GM21423 (cell line): ENCODE measurements around the gene ECE2.

Experiments
- ATAC-seq: cut with Tn5 transposase; IDR thresholded peaks from one replicate; pipeline ENCODE4 v1.9.1; 2021; ENCODE audit warnings: mild to moderate bottlenecking, moderate library complexity; ENCODE audit not compliant: unreplicated experiment

The ECE2 gene

GRCh38 chr3:184311633-184312032 is 35.8 kb downstream of the ECE2 start:
- no peak for ATAC-seq

GRCh38 chr3:184314363-184314699 is 38.5 kb downstream of the ECE2 start, which contains the start of gene EIF4G1:
Gene EIF4G1 (plus strand): TSS chr3:184314606. CDS start chr3:184315797, 1,191 bp downstream.
- ATAC-seq: peak; percentile 84

GRCh38 chr3:184314700-184315542 is 39.1 kb downstream of the ECE2 start:
- ATAC-seq: peak; percentile 38

GRCh38 chr3:184315543-184315867 is 39.7 kb downstream of the ECE2 start:
- ATAC-seq: no peak

DNA sequence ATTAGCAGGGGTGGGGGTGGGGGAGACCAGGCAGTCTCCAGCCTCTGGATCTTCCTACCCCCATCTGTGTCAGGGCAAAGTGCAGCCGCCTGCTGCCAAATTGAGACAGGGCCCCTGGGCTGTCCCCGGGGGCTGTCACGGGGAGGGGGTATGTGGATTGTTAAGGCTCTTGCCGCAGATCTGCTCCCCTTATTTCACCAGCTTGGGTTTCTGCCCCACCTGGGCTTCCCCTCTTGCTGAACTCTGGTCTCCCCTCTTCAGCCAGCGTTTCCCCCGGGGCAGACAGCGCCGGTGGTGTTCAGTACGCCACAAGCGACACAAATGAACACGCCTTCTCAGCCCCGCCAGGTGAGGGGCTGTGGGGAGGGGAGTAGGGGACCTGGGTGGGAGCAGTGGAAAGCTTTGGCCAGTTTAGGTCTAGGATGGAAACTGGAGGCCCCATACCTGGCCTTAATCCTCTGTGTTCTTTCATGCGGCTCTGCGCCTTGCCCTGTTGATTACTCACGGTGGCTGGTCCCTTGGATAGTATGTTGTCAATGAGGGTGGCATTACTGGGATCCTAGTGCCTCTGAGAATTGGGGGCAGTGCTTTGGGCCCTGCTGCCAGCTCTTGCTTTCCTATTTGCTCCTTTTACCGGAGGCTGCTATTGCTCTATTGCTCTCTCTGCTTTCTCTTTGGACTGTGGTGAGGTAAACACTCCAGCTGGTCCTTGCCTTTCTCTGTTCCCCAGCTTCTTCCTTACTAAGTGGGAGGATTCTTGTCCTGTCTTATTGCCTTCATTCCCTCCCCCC is 40.2 kb downstream of the ECE2 start:
- no peak for ATAC-seq

DNA sequence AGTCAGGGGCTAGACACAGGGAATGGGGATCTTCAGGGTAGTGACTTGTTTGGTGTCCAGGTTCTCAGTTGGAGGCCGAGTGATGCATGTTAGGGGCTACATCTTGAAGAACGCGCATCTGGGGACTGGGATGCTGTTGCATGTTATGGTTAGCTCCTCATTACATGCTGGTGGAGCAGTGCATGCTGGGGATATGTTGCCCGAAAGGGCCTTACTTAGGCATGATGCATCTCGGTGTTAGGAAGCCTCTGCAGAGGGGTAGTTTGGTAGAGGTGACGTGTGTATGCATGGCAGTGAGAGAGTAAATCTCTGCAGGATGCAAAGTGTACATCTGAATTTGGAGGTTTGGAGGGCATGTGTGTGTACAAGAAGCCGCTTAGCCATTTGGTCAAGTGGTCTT is 41.0 kb downstream of the ECE2 start:
- no peak for ATAC-seq

DNA sequence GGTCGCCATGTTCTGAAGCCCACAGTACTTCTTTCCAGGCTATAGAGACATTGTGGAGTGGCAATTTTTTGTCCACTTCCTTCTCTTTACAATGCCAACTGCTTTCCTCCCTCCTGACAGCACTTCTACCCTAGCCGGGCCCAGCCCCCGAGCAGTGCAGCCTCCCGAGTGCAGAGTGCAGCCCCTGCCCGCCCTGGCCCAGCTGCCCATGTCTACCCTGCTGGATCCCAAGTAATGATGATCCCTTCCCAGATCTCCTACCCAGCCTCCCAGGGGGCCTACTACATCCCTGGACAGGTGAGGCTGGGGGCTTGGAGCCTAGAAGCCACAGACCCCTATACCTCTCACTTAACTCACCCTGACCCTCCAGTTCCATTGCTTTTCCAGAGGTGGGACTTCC is 41.4 kb downstream of the ECE2 start:
- no peak for ATAC-seq

DNA sequence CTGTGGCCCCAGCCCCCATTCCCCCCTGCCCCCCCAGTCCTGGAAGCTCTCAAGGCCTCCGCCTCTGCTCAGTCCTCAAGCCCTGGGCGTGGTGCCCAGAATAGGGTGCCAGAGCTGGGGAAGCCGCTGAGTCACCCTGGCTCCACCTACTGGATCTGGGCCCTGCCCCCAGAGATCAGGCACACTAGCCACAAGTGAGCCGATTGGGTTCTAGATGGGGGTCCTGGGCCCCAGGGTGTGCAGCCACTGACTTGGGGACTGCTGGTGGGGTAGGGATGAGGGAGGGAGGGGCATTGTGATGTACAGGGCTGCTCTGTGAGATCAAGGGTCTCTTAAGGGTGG is 44.3 kb downstream of the ECE2 start:
- ATAC-seq: no peak

GRCh38 chr3:184321666-184322065 is 45.8 kb downstream of the ECE2 start:
- no peak for ATAC-seq

- no peak for ATAC-seq
These were observed 47.1 kb downstream of the ECE2 start for GRCh38 chr3:184322731-184323487.

DNA sequence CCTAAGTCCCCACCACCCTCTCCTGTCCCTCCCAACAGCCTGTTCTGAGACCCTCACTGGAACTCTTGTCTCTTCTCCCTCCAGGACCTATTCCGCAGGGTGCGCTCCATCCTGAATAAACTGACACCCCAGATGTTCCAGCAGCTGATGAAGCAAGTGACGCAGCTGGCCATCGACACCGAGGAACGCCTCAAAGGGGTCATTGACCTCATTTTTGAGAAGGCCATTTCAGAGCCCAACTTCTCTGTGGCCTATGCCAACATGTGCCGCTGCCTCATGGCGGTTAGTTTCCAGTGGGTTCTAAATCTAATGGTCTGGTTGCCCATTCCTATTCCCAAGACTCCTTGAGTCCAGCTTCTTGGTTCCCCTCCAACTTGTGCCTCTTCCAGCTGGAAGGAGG is 47.9 kb downstream of the ECE2 start:
- ATAC-seq: no peak

DNA sequence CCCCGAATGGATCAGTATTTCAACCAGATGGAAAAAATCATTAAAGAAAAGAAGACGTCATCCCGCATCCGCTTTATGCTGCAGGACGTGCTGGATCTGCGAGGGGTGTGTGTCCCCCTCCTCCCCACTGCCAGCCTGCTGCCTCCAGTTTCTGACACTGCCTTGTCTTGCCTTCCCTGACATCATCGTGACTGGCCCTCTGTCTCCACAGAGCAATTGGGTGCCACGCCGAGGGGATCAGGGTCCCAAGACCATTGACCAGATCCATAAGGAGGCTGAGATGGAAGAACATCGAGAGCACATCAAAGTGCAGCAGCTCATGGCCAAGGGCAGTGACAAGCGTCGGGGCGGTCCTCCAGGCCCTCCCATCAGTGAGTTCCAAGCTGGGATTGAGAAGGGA is 49.4 kb downstream of the ECE2 start:
- ATAC-seq: no peak

DNA sequence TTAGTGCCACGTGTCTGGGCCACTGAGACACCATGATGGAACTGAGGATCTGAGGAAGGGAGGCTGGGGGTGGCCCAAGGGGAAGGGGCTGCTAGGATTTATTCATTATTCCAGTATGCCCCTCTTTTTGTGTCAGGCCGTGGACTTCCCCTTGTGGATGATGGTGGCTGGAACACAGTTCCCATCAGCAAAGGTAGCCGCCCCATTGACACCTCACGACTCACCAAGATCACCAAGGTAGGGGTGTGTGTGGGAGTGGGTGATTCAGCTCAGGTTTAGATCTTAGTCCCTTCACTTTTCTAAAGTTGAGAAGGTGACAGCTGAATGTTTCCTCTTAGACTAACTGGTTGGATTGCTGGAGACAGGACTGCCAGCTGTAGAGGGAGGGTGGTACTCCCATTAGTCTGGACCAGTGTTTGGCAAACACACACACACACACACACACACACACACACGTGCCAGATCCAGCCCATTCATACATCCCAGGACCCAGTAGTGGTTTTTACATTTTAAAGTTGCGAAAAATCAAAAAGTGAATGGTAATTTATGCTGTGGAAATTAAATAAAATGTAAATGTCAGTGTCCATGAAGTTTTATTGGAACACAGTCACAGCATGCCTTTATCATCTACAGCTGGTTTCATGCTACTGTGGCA is 50.0 kb downstream of the ECE2 start:
- ATAC-seq: no peak

DNA sequence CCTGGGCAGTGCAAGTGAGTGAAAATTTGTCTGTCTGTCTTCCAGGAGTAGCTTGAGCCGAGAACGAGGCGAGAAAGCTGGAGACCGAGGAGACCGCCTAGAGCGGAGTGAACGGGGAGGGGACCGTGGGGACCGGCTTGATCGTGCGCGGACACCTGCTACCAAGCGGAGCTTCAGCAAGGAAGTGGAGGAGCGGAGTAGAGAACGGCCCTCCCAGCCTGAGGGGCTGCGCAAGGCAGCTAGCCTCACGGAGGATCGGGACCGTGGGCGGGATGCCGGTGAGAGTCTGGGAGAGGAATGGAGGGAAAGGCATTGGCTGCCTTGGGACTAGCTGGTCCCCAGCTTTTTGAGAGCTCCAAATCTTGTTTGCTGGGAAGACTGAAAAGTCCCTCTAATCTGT is 51.3 kb downstream of the ECE2 start:
- ATAC-seq: no peak

GRCh38 chr3:184328516-184328915 is 52.7 kb downstream of the ECE2 start:
- ATAC-seq: no peak

DNA sequence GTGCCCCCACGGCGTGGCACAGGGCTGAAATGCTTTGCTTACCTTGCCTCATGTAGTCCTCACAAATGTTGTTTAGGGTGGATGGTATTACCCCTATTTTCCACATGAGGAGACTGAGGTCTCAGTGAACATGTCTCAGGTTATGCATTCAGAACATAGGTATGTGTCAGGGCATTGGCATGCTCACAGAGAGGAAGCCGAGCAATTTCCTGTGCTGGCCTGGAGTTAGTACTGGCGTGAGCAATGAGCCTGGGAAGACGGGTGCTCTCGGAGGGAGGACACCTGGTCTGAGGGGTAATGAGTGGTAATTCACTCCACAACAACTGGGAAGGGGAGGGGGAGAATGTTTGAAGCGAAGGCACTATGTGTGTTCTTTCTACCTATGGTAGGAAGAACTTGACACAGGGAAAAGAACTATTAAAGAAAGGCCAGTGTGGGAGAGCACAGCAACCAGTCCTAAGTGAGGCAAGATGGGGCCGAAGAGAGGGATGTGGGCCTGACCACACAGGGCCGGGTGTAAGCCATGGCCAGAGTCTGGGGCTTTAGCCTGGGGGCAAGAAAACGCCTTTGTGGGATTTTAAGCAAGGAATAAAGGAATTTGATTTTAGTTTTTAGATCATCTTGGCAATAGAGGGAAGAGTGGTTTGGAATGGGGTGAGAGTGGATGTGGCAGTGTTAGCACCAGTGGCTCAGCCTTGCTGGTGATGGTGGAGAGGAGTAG is 56.7 kb downstream of the ECE2 start:
- no peak for ATAC-seq

DNA sequence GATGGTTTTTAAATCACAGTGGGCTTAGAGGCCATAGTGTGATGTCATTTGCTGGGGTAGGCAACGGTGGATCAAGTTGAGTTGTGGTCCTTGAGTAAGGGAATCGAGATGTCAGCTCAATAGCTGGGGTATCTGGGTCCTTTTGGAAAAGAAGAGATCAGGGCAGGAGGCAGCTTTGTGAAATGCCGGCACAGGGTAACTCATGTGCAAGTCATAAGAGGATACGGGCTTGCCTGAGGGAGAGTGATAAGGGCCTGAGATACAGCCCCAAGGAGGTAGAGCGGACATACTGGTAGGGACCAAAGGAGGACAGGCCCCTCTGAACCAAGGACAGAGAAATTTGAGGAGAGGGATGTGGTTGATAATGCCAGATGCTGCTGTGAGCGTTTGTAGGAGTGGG is 57.4 kb downstream of the ECE2 start:
- ATAC-seq: no peak

DNA sequence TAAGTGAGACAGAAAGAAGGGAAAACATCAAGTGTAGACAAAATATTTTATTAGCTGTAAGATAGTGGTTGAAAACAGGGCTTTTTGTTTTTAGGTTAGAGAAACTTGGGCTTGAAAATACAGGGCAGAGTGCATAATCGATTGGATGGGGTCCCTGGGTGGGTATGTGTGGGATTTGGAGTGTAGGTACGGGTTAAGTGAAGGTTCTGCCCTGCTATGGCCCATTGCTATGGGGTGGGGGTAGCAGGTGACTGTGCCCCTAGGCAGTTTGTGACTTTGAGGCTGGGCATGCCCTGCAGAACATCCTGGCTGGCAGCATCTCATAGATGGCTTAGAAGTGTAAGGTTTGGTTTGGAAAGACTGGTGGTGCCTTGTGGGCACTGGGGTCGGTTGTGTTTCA is 57.9 kb downstream of the ECE2 start:
- ATAC-seq: no peak

GRCh38 chr3:184334470-184335158 is 58.8 kb downstream of the ECE2 start:
- ATAC-seq: no peak

DNA sequence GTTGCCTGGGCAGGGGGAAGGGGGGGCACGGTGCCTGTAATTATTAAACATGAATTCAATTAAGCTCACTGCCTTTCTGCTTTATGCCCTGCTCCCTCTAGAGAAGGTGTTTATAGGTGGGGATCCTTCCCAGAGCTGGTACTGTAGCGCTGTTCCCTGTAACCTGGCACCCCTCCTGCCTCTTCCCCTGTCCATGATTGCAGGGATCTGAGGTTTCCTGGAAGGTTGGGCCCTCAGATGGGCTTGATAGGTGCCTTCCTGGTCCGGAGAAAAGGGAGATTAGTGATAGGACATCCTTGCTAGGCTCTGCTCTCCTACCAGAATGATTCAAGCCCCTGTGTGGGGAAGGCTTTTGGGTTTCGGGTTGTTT is 59.5 kb downstream of the ECE2 start:
- peak; percentile 1 for ATAC-seq
